ENCODE results near the gene GPR6. TPM values are rescaled to one million over a fixed set of nuclear protein-coding genes. Genes with fewer than 3 reads are reported as not detected.

Gene GPR6
- total and polyA plus RNA-seq, 2 of the 8 experiments (the other 6 are each of a cell fraction or from before 2014, with no cell fraction given), result 0.18 to 0.37 TPM

- Histone ChIP-seq H2AK5ac (ENCODE audit: low read depth, low read length) (no peak overlapping the region), H3K4me2 (ENCODE audit: insufficient read depth in 1 of 2, low read depth in 2 of 2, low read length in 2 of 2) (no peak overlapping the region), H3K23me2 (ENCODE audit: low read depth, low read length) (no peaks in the 10 kb centered on the region), H4K8ac (ENCODE audit: extremely low read depth, insufficient read depth, low read length) (no peak overlapping the region), H3K79me1 (ENCODE audit: low read depth, low read length) (no peaks in the 10 kb centered on the region), H3K4me3 (ENCODE audit: extremely low read depth in 1 of 4, insufficient read depth in 2 of 4, low read depth in 3 of 4, low read length in 4 of 4) (no peak overlapping the region), H2AFZ (ENCODE audit: low read length) (no peak overlapping the region), H2BK120ac (replicated peaks; ENCODE audit: low read depth, low read length) (no peak overlapping the region), H3K4me1 (replicated peaks in 1 of 4; ENCODE audit: control insufficient read depth in 3 of 4, insufficient read depth in 4 of 4, low read length in 3 of 4) (no peaks in the 10 kb centered on the region), H3K18ac (ENCODE audit: extremely low read depth, low read length) (no peak overlapping the region), H3K9me3 (ENCODE audit: insufficient read depth in 2 of 2, low read depth in 1 of 2, low read length in 1 of 2) (no peaks in the 10 kb centered on the region), H4K5ac (ENCODE audit: insufficient read length, low read depth, low read length) (no peak overlapping the region), H3K4ac (replicated peaks; ENCODE audit: insufficient read length, low read depth, low read length) (no peak overlapping the region), H3K27me3 (replicated peaks in 1 of 4; ENCODE audit: control insufficient read depth in 3 of 4, extremely low read depth in 1 of 4, insufficient read depth in 3 of 4, low read length in 3 of 4) (no peaks in the 10 kb centered on the region; a peak in 1 of 7 replicates), H3K27ac (ENCODE audit: low read depth, low read length) (no peak overlapping the region), H2BK12ac (ENCODE audit: low read depth, low read length) (no peak overlapping the region), H2BK15ac (ENCODE audit: low read length) (no peak overlapping the region), H4K91ac (replicated peaks; ENCODE audit: insufficient read length, low read length) (no peak overlapping the region), H3K79me2 (ENCODE audit: control insufficient read depth in 1 of 2, insufficient read depth in 2 of 2, low read length in 2 of 2) (no peaks in the 10 kb centered on the region), H3K23ac (ENCODE audit: insufficient read length) (no peak overlapping the region), H3K56ac (replicated peaks; ENCODE audit: insufficient read length, low read depth, low read length) (no peak overlapping the region), H2BK5ac (ENCODE audit: low read depth, low read length) (no peak overlapping the region), H4K20me1 (replicated peaks in 1 of 2; ENCODE audit: control insufficient read depth in 1 of 2, insufficient read depth in 2 of 2, low read length in 2 of 2) (no peaks in the 10 kb centered on the region), H3K9ac (replicated peaks in 1 of 4; ENCODE audit: extremely low read depth in 1 of 4, low read depth in 3 of 4, low read length in 3 of 4) (no peak overlapping the region), H2BK20ac (ENCODE audit: low read length) (no peak overlapping the region), H3K14ac (ENCODE audit: insufficient read length) (no peak overlapping the region), H3K36me3 (ENCODE audit: control insufficient read depth in 2 of 4, insufficient read depth in 4 of 4, low read length in 3 of 4) (no peaks in the 10 kb centered on the region)
- CTCF ChIA-PET (ENCODE audit: partially characterized antibody), result interaction anchor here (1.4 to 4.9 kb wide), 2 partner anchors 22 to 312 kb away, joined by 5 to 35 read pairs; no protein-coding TSS in a partner anchor
- no peak for TF ChIP-seq TEAD4 (IDR thresholded peaks at IDR 0.05; ENCODE audit: low read depth, low read length)
- no peak for TF ChIP-seq SRF (IDR thresholded peaks at IDR 0.05; ENCODE audit: low read depth, low read length)
- no peak for TF ChIP-seq CTBP2 (IDR thresholded peaks at IDR 0.05; ENCODE audit: borderline replicate concordance, insufficient read depth, insufficient read length, low read length)
- TF ChIP-seq ATF3 (IDR thresholded peaks at IDR 0.05; ENCODE audit: insufficient read depth, low read depth, low read length), result no peak
- TF ChIP-seq EZH2 (IDR thresholded peaks at IDR 0.05; ENCODE audit: low read depth, low read length, severe bottlenecking), result no peak
- no peak for TF ChIP-seq KDM4A (IDR thresholded peaks at IDR 0.05; ENCODE audit: low read depth, low read length, severe bottlenecking)
- no peak for TF ChIP-seq GABPA (IDR thresholded peaks at IDR 0.05; ENCODE audit: borderline replicate concordance, insufficient read depth, low read length)
- DNase-seq (ENCODE audit: low read depth in 1 of 2, low spot score in 2 of 2) (no peak), FAIRE-seq (no peak)
- WGBS, 2 experiments (ENCODE audit: extremely low coverage in 1 of 2, insufficient coverage in 1 of 2, insufficient read length in 1 of 2, insufficient replicate concordance in 2 of 2, low coverage in 1 of 2, low lambda C conversion rate in 2 of 2, missing lambda C conversion rate in 1 of 2), result 88% methylated on average over 6 of the region's 6 CpGs; no CpG with 5 or more reads in 1 of the 2 experiments
- POLR2A ChIA-PET (ENCODE audit: partially characterized antibody), result no interaction called here
Measured at GRCh38 chr6:110017306-110017705, 39.2 kb downstream of the GPR6 start.

All from H1 (cell line).